Upper lobe of left lung (tissue), 4 donors: Measurements from ENCODE around the gene TNFSF4.

Experiments used
- EP300 ChIP-seq, 4 donors: sonication (generic); formaldehyde crosslinking; IDR thresholded peaks; one replicate each; pipeline ENCODE4 v1.5.1; 2017; ENCODE audit warnings: antibody characterized with exemption in 4 of 4, control low read depth in 2 of 4
- POLR2A ChIP-seq, 4 donors: fragments of 450-650 bp; IDR thresholded peaks; one replicate each; pipeline ENCODE4 v1.5.1; 2016 to 2017; ENCODE audit warnings: antibody characterized with exemption in 4 of 4, mild to moderate bottlenecking in 2 of 4
- POLR2AphosphoS5 ChIP-seq, 2 donors: sonication (generic); formaldehyde crosslinking; IDR thresholded peaks; one replicate each; pipeline ENCODE4 v1.5.1; 2017; ENCODE audit warnings: antibody characterized with exemption in 2 of 2
- TF ChIP-seq, protein P1 (sequence below), 6 experiments: fragments of 450-650 bp in 4 of 6; fragments of 200-600 bp in 2 of 6; sonication (generic) in 2 of 6; IDR thresholded peaks; one replicate each; pipeline ENCODE4 v1.5.1; 2016 to 2019; ENCODE audit warnings: antibody characterized with exemption in 6 of 6

DNA sequence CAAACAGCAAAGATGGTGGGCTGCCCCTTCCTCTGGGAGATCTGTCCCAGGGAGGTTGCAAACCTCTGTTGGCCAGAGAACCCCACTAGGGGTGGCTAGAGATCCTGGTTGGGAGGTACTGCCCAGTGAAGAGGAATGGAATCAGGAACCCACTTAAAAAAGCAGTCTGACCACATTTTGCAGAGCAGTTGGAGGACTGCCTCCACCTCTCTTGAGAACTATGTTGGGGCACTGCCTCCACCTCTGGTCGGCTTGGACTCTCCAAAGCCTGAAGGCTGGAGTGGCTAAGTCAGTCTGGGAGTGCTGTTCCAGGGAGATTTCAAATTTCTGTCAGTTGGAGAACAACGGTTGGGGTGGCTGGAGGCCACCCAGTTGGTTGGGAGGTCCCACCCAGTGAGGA lies 58.6 kb downstream of the TNFSF4 start:
- TF ChIP-seq, protein P1, sequence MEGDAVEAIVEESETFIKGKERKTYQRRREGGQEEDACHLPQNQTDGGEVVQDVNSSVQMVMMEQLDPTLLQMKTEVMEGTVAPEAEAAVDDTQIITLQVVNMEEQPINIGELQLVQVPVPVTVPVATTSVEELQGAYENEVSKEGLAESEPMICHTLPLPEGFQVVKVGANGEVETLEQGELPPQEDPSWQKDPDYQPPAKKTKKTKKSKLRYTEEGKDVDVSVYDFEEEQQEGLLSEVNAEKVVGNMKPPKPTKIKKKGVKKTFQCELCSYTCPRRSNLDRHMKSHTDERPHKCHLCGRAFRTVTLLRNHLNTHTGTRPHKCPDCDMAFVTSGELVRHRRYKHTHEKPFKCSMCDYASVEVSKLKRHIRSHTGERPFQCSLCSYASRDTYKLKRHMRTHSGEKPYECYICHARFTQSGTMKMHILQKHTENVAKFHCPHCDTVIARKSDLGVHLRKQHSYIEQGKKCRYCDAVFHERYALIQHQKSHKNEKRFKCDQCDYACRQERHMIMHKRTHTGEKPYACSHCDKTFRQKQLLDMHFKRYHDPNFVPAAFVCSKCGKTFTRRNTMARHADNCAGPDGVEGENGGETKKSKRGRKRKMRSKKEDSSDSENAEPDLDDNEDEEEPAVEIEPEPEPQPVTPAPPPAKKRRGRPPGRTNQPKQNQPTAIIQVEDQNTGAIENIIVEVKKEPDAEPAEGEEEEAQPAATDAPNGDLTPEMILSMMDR (IDR thresholded peaks at IDR 0.05): no peak
- no peak for TF ChIP-seq POLR2AphosphoS5 (IDR thresholded peaks at IDR 0.05)
- no peak for TF ChIP-seq EP300 (IDR thresholded peaks at IDR 0.05)
- no peak for TF ChIP-seq POLR2A (IDR thresholded peaks at IDR 0.05)
